ENCODE results near the gene ADCY6. TPM values are rescaled to one million over a fixed set of nuclear protein-coding genes. Genes with fewer than 3 reads are reported as not detected.

Gene ADCY6
- total RNA-seq, result 10 to 100 TPM; 52.8 to 58.6 TPM
- 41.9 TPM for polyA plus RNA-seq (2013, experiment 1 of 2)
- 38.2 TPM for polyA plus RNA-seq (2013, experiment 2 of 2)
- long read RNA-seq, experiment 1, full-length matches to known transcripts, result 1 of 13 reads
- long read RNA-seq, experiment 1, partial matches to known transcripts, result 3 of 13 reads
- long read RNA-seq, experiment 1, other reads (novel, unspliced or antisense), result 9 of 13 reads
- long read RNA-seq, experiment 2, full-length matches to known transcripts, result 6 of 70 reads
- long read RNA-seq, experiment 2, partial matches to known transcripts, result 38 of 70 reads
- long read RNA-seq, experiment 2, other reads (novel, unspliced or antisense), result 26 of 70 reads
- long read RNA-seq, experiment 3, full-length matches to known transcripts, result 1 of 23 reads
- long read RNA-seq, experiment 3, partial matches to known transcripts, result 5 of 23 reads
- long read RNA-seq, experiment 3, other reads (novel, unspliced or antisense), result 17 of 23 reads
- long read RNA-seq, experiment 4, partial matches to known transcripts, result 3 of 3 reads
- long read RNA-seq, experiment 4, other reads (novel, unspliced or antisense), result 0 of 3 reads

DNA sequence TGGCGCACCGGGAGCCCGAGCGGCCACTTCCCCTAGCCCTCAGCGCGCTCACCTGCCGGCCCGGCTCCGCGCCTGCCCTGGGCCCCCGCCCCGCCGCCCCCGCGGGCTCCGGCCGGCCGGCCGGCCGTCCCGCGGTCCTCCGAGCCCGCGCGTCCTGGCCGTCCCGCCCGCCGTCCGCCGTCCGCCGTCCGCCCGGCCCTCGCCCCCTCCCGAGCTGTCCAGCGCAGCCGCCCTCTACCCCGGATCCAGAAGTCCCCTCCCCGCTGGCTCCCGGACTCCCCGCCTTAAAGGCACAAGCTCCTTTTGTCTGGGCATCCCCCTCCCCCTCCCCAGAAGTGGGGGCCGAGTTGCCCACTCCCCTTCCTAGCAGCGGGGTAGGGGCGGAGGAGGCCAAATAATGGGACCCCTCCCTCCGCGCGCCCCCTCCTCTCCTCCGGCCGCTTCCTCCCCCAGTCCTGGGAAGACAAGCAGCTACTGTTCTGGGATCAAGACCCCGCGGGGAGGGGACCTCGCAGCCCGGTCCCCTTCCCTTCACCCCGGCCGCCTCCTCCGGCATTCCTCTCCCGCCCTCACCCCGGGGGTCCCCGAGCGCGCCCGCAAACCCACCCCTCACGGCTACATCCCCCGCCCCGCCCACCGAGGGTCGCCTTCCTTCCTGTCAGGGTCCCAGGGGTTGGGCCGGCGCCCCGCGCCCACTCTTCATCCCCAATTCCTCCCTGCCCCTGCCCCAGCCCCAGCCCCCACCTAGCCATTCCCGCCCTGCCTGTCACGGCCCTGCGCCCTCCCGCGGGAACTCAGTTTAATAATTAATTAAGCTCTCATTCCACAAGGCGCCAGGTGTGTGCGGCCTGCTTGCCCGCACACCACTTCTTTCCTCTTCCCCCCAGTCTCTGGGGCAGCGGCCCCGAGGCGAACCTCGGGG is at the start of gene ADCY6:
ADCY6 (minus strand) TSS at position 236 of the 922 bp plus-strand sequence. CDS start 5,655 bp downstream, outside the sequence.
- TF ChIP-seq, protein P1, sequence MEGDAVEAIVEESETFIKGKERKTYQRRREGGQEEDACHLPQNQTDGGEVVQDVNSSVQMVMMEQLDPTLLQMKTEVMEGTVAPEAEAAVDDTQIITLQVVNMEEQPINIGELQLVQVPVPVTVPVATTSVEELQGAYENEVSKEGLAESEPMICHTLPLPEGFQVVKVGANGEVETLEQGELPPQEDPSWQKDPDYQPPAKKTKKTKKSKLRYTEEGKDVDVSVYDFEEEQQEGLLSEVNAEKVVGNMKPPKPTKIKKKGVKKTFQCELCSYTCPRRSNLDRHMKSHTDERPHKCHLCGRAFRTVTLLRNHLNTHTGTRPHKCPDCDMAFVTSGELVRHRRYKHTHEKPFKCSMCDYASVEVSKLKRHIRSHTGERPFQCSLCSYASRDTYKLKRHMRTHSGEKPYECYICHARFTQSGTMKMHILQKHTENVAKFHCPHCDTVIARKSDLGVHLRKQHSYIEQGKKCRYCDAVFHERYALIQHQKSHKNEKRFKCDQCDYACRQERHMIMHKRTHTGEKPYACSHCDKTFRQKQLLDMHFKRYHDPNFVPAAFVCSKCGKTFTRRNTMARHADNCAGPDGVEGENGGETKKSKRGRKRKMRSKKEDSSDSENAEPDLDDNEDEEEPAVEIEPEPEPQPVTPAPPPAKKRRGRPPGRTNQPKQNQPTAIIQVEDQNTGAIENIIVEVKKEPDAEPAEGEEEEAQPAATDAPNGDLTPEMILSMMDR (conservative IDR thresholded peaks at IDR 0.05), result no peak
- H3K9ac ChIP-seq (ENCODE audit: extremely low read depth, low read length, poor library complexity, severe bottlenecking), result peak within 1 kb of the TSS; percentile 60
- Mint-ChIP-seq H3K4me3 (peak within 1 kb of the TSS; percentile 83), H3K36me3 (ENCODE audit: low read depth) (no peaks in the 10 kb centered on the region), H3K27ac (peak within 1 kb of the TSS; percentile 92), H3K9me3 (no peaks in the 10 kb centered on the region), H3K4me1 (peaks cover 19% of the 10 kb centered on the region), H3K27me3 (ENCODE audit: insufficient read depth) (peaks cover 17% of the 10 kb centered on the region)
- DNase-seq, result peak; percentile 96
- no peaks in the 10 kb centered on the region for H3K27me3 ChIP-seq (ENCODE audit: control insufficient read depth, insufficient read depth, low read length, poor library complexity, severe bottlenecking)
- peak within 1 kb of the TSS; percentile 85 for H3K4me3 ChIP-seq (ENCODE audit: low read length)
- no peaks in the 10 kb centered on the region for H3K36me3 ChIP-seq (ENCODE audit: control insufficient read depth, insufficient read depth, low read length)
- 0% methylated on average over 13 to 86 of the region's 86 CpGs for WGBS, 2 experiments (ENCODE audit: insufficient coverage in 1 of 2, insufficient read length in 1 of 2)
- no peaks in the 10 kb centered on the region for H3K4me1 ChIP-seq (ENCODE audit: control insufficient read depth, insufficient read depth, low read length)
- peak within 1 kb of the TSS; percentile 38 for H3K27ac ChIP-seq (ENCODE audit: low read depth, low read length)
- H3K9me3 ChIP-seq (ENCODE audit: control insufficient read depth, low read length), result no peaks in the 10 kb centered on the region

DNA sequence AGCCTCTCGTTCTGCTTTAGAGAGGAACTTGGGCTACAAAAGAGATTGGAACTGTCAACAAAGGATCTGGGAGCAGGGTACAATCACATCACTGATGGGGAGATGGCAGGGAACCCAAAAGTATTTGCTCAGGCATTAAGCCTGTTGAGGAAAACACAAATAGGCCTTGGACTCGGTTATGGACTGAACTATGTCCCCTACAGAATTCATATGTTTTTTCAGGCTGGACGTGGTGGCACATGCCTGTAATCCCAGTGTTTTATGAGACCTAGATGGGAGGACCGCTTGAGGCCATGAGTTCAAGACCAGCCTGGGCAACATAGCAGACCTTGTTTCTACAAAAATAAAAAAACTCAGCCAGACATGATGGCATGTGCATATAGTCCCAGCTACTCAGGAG is 49.2 kb upstream of the ADCY6 start:
- Histone ChIP-seq H3K36me3 (ENCODE audit: control insufficient read depth, insufficient read depth, low read length) (peaks cover 69% of the 10 kb centered on the region), H3K9me3 (ENCODE audit: control insufficient read depth, low read length) (no peaks in the 10 kb centered on the region), H3K4me1 (ENCODE audit: control insufficient read depth, insufficient read depth, low read length) (no peaks in the 10 kb centered on the region), H3K27me3 (ENCODE audit: control insufficient read depth, insufficient read depth, low read length, poor library complexity, severe bottlenecking) (no peaks in the 10 kb centered on the region), H3K4me3 (ENCODE audit: low read length) (no peak overlapping the region), H3K9ac (ENCODE audit: extremely low read depth, low read length, poor library complexity, severe bottlenecking) (no peak overlapping the region), H3K27ac (ENCODE audit: low read depth, low read length) (no peak overlapping the region)
- H3K4me1 Mint-ChIP-seq, result no peaks in the 10 kb centered on the region
- H3K27ac Mint-ChIP-seq, result no peak overlapping the region
- H3K4me3 Mint-ChIP-seq, result no peak overlapping the region
- no peaks in the 10 kb centered on the region for H3K27me3 Mint-ChIP-seq (ENCODE audit: insufficient read depth)
- TF ChIP-seq, protein P1 (conservative IDR thresholded peaks at IDR 0.05), result no peak
- H3K9me3 Mint-ChIP-seq, result peaks cover 8% of the 10 kb centered on the region
- peaks cover 73% of the 10 kb centered on the region for H3K36me3 Mint-ChIP-seq (ENCODE audit: low read depth)
- 93 to 95% methylated on average over 4 of the region's 4 CpGs for WGBS, 2 experiments (ENCODE audit: insufficient coverage in 1 of 2, insufficient read length in 1 of 2)
- DNase-seq, result no peak

DNA sequence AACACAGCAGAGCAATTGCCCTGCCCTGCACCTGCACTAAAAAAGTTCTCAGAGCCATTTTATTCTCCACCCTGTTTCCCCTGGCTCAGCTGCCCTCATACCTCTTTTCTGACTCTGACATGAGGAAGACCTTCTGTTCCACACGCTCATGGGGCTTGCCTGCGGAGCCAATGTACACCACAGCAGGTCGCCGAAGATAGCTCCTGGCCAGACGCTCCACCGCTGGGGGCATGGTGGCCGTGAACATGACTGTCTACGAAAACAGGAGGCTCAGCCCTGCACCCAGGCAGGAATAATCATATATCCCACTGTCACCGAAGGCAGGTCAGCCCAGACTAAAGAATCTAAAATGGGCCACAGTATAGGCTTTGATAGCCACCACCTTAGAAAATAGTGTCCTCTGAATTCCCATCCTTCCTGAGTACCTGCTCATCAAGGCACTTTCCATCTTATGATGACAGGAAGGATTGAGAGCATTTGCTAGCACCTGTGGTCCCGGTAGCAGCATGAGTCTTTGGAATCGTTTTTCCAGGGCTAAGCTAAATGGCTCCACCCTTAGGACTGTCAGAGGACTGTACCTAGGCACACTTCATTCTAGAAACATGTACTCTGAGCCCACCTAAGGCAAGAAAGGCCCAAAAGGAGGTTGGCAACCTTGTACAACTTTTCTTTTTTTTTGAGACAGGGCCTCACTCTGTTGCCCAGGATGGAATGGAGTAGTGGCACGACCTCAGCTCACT is 43.6 kb upstream of the ADCY6 start:
- Mint-ChIP-seq H3K27me3 (ENCODE audit: insufficient read depth) (no peaks in the 10 kb centered on the region), H3K4me3 (no peak overlapping the region), H3K36me3 (ENCODE audit: low read depth) (peaks cover 76% of the 10 kb centered on the region), H3K9me3 (no peaks in the 10 kb centered on the region), H3K4me1 (no peaks in the 10 kb centered on the region), H3K27ac (no peak overlapping the region)
- no peaks in the 10 kb centered on the region for H3K27me3 ChIP-seq (ENCODE audit: control insufficient read depth, insufficient read depth, low read length, poor library complexity, severe bottlenecking)
- 93% methylated on average over 4 to 12 of the region's 12 CpGs for WGBS, 2 experiments (ENCODE audit: insufficient coverage in 1 of 2, insufficient read length in 1 of 2)
- no peak overlapping the region for H3K27ac ChIP-seq (ENCODE audit: low read depth, low read length)
- no peaks in the 10 kb centered on the region for H3K4me1 ChIP-seq (ENCODE audit: control insufficient read depth, insufficient read depth, low read length)
- no peak for DNase-seq
- no peaks in the 10 kb centered on the region for H3K9me3 ChIP-seq (ENCODE audit: control insufficient read depth, low read length)
- TF ChIP-seq, protein P1 (conservative IDR thresholded peaks at IDR 0.05), result peak; percentile 33
- no peak overlapping the region for H3K9ac ChIP-seq (ENCODE audit: extremely low read depth, low read length, poor library complexity, severe bottlenecking)
- H3K4me3 ChIP-seq (ENCODE audit: low read length), result no peak overlapping the region
- H3K36me3 ChIP-seq (ENCODE audit: control insufficient read depth, insufficient read depth, low read length), result peaks cover 82% of the 10 kb centered on the region

Data from endodermal cell (in vitro differentiated cells).